HCT116 (cell line): ENCODE measurements around the gene NTSR1. TPM values are rescaled to one million over a fixed set of nuclear protein-coding genes. Genes with fewer than 3 reads are reported as not detected.

Experiments used
- ATAC-seq: fragments of 200-7000 bp; cut with Tn5 transposase; 2 replicates; pipeline ENCODE4 v1.9.1; 2020; ENCODE audit warnings: mild to moderate bottlenecking, moderate library complexity
- BruUV-seq: library from RNA; stranded (reverse); fragments of 400-500 nt; replicated peaks from 2 replicates; lab custom pipeline; 2021; lab: Mats Ljungman, UMichigan
- CTCF ChIA-PET: fragments of 300-600 bp; sonication (Branson Sonifier 250); formaldehyde crosslinking; loops from one replicate; lab custom pipeline; 2021; ENCODE audit warnings: antibody characterized with exemption; lab: Charles Lee
- POLR2A ChIA-PET: fragments of 300-600, 350-600 bp; sonication (Branson Sonifier 250); formaldehyde crosslinking; loops from one replicate; lab custom pipeline; 2021; ENCODE audit warnings: antibody characterized with exemption; lab: Charles Lee
- RAD21 ChIA-PET, 2 experiments: fragments of 300-600 bp; sonication (Branson Sonifier 250); formaldehyde crosslinking; loops; one replicate each; lab custom pipeline; 2023; ENCODE audit warnings: low total read pairs in 2 of 2; ENCODE audit not compliant: uncharacterized antibody in 2 of 2, unreplicated experiment in 2 of 2, low non-redundant PET in 1 of 2; lab: Charles Lee
- DNase-seq: peaks from one replicate; pipeline ENCODE4 v3.0.0-alpha.2; 2010; ENCODE audit warnings: low read depth, low spot score
- H2AFZ ChIP-seq: fragments of 200-600 bp; shearing (Covaris generic), sonication (generic); 2 replicates; pipeline ENCODE4 v1.6.1; 2017; ENCODE audit warnings: low read depth, mixed run types, mixed read lengths, antibody characterized with exemption, low read length; ENCODE audit not compliant: poor library complexity, severe bottlenecking
- H3K27ac ChIP-seq: 2 replicates; pipeline ENCODE4 v1.5.1; 2012; ENCODE audit warnings: low read depth, low read length
- H3K27me3 ChIP-seq: fragments of 200-600 bp; sonication (generic); 2 replicates; pipeline ENCODE4 v1.6.1; 2016; ENCODE audit warnings: mixed run types, low read length, mixed read lengths; ENCODE audit not compliant: insufficient read depth
- H3K36me3 ChIP-seq, 2 experiments: fragments of 200-500 bp in 1 of 2; fragments of 200-600 bp in 1 of 2; sonication (Bioruptor generic) in 1 of 2; sonication (generic) in 1 of 2; 2 replicates each; pipeline versions ENCODE4 v1.5.1 to v1.6.1; 2014 to 2016; ENCODE audit warnings: low read length in 2 of 2, inconsistent platforms in 1 of 2, mixed read lengths in 1 of 2, mixed run types in 1 of 2; ENCODE audit not compliant: insufficient read depth in 2 of 2, control insufficient read depth in 1 of 2
- H3K4me1 ChIP-seq, 2 experiments: fragments of 200-600 bp in 1 of 2; sonication (generic) in 1 of 2; 2 replicates each; pipeline versions ENCODE4 v1.5.1 to v1.6.1; 2012 to 2017; ENCODE audit warnings: low read length in 2 of 2, inconsistent platforms in 1 of 2, mild to moderate bottlenecking in 1 of 2, mixed read lengths in 1 of 2, mixed run types in 1 of 2, moderate library complexity in 1 of 2; ENCODE audit not compliant: insufficient read depth in 2 of 2, control insufficient read depth in 1 of 2
- H3K4me2 ChIP-seq: fragments of 200-600 bp; sonication (generic); 2 replicates; pipeline ENCODE4 v1.6.1; 2017; ENCODE audit warnings: mixed run types, low read length, mixed read lengths
- H3K4me3 ChIP-seq, 2 experiments: fragments of 200-600 bp in 1 of 2; sonication (generic) in 1 of 2; replicated peaks in 1 of 2; 2 replicates each; pipeline ENCODE4 v1.5.1; 2011 to 2016; ENCODE audit warnings: low read length in 2 of 2, control low read depth in 1 of 2, low read depth in 1 of 2, mild to moderate bottlenecking in 1 of 2, mixed read lengths in 1 of 2, mixed run types in 1 of 2
- H3K79me2 ChIP-seq: fragments of 200-600 bp; sonication (generic); 2 replicates; pipeline ENCODE4 v1.6.1; 2017; ENCODE audit warnings: mild to moderate bottlenecking, mixed run types, low read length, moderate library complexity, mixed read lengths; ENCODE audit not compliant: insufficient read depth
- H3K9ac ChIP-seq: fragments of 200-600 bp; sonication (generic); 2 replicates; pipeline ENCODE4 v1.6.1; 2016; ENCODE audit warnings: low read length, mixed read lengths
- H3K9me2 ChIP-seq: fragments of 200-600 bp; sonication (generic), shearing (Covaris generic); 2 replicates; pipeline ENCODE4 v1.6.1; 2017; ENCODE audit warnings: mixed run types, mild to moderate bottlenecking, moderate library complexity; ENCODE audit not compliant: insufficient read depth
- H3K9me3 ChIP-seq, 2 experiments: fragments of 200-500 bp in 1 of 2; fragments of 200-600 bp in 1 of 2; sonication (Bioruptor generic) in 1 of 2; sonication (generic) in 1 of 2; 2 replicates each; pipeline ENCODE4 v1.6.1; 2014 to 2017; ENCODE audit warnings: low read length in 2 of 2, mixed read lengths in 2 of 2, inconsistent platforms in 1 of 2, low read depth in 1 of 2, mild to moderate bottlenecking in 1 of 2, mixed run types in 1 of 2, moderate library complexity in 1 of 2; ENCODE audit not compliant: control insufficient read depth in 1 of 2, insufficient read depth in 1 of 2
- H4K20me1 ChIP-seq: fragments of 200-600 bp; sonication (generic), shearing (Covaris generic); 2 replicates; pipeline ENCODE4 v1.6.1; 2017; ENCODE audit warnings: mixed run types, mild to moderate bottlenecking, moderate library complexity; ENCODE audit not compliant: insufficient read depth
- ATF3 ChIP-seq: IDR thresholded peaks from 2 replicates; pipeline ENCODE4 v1.6.1; 2012
- ELF1 ChIP-seq: IDR thresholded peaks from 2 replicates; pipeline ENCODE4 v1.6.1; 2012; ENCODE audit warnings: low read depth, borderline replicate concordance
- EZH2phosphoT487 ChIP-seq: fragments of 200-600 bp; IDR thresholded peaks from 2 replicates; pipeline ENCODE4 v1.6.1; 2018; ENCODE audit warnings: antibody characterized with exemption, borderline replicate concordance
- REST ChIP-seq: IDR thresholded peaks from 2 replicates; pipeline ENCODE4 v1.6.1; 2012; ENCODE audit warnings: low read depth
- SP1 ChIP-seq: IDR thresholded peaks from 2 replicates; pipeline ENCODE4 v1.6.1; 2012; ENCODE audit warnings: low read depth
- TCF7L2 ChIP-seq: IDR thresholded peaks from 2 replicates; pipeline ENCODE4 v1.7.0; 2011; ENCODE audit warnings: borderline replicate concordance, inconsistent platforms; ENCODE audit not compliant: insufficient read depth, insufficient read length; ENCODE audit errors: extremely low read depth
- YY1 ChIP-seq: IDR thresholded peaks from 2 replicates; pipeline ENCODE4 v1.6.1; 2011; ENCODE audit warnings: low read length, low read depth, moderate library complexity, mild to moderate bottlenecking; ENCODE audit not compliant: insufficient replicate concordance; ENCODE audit errors: extremely low read depth
- ZBTB33 ChIP-seq: IDR thresholded peaks from 2 replicates; pipeline ENCODE4 v1.6.1; 2011; ENCODE audit warnings: mild to moderate bottlenecking, low read length, moderate library complexity; ENCODE audit not compliant: insufficient replicate concordance; ENCODE audit errors: extremely low read depth
- ZNF274 ChIP-seq: fragments of 200-500 bp; sonication (Bioruptor generic); IDR thresholded peaks from 2 replicates; pipeline ENCODE4 v1.6.1; 2014; ENCODE audit warnings: mild to moderate bottlenecking, low read depth, low read length, inconsistent platforms
- intact Hi-C: fragments of 100-400 bp; cut with micrococcal nuclease; formaldehyde crosslinking; loops from 2 replicates; pipeline ENCODE4 v1.10.0; 2022
- total RNA-seq: library from RNA; stranded (reverse); gene quantifications from one replicate; pipeline ENCODE4 v1.2.1, GENCODE V29; 2021; ENCODE audit not compliant: unreplicated experiment

NTSR1 gene
- total RNA-seq, 1 experiment from 2014 or later = 187 TPM

GRCh38 chr20:62685781-62686555 lies 22.7 kb upstream of the NTSR1 start:
- Histone ChIP-seq H3K27ac (no peak overlapping the region), H3K27me3 (no peaks in the 10 kb centered on the region), H3K4me2 (no peak overlapping the region), H3K79me2 (no peaks in the 10 kb centered on the region), H3K4me1 (peaks cover 6 to 24% of the 10 kb centered on the region in 2 experiments), H3K9me3 (no peaks in the 10 kb centered on the region), H3K9ac (no peak overlapping the region), H2AFZ (no peak overlapping the region), H4K20me1 (no peaks in the 10 kb centered on the region), H3K4me3 (no peak overlapping the region), H3K36me3 (no peaks in the 10 kb centered on the region), H3K9me2 (no peaks in the 10 kb centered on the region)
- BruUV-seq = no TSS peak
- DNase-seq (no peak), ATAC-seq (no peak)
- CTCF ChIA-PET = interaction anchor here (1.4 kb wide), 1 partner anchor 18 kb away, joined by 3 read pairs; no protein-coding TSS in a partner anchor
- RAD21 ChIA-PET = no interaction called here
- POLR2A ChIA-PET = no interaction called here
- TF ChIP-seq ATF3 = no peak
- intact Hi-C loops = no loop called here

- Histone ChIP-seq H3K27ac (no peak overlapping the region), H3K4me3 (no peak overlapping the region), H3K9me2 (no peaks in the 10 kb centered on the region), H2AFZ (no peak overlapping the region), H3K79me2 (no peaks in the 10 kb centered on the region), H3K9ac (no peak overlapping the region), H3K36me3 (no peaks in the 10 kb centered on the region), H3K9me3 (no peaks in the 10 kb centered on the region), H3K4me1 (peaks cover 6 to 24% of the 10 kb centered on the region in 2 experiments), H4K20me1 (no peaks in the 10 kb centered on the region), H3K27me3 (no peaks in the 10 kb centered on the region), H3K4me2 (0 out of 2 replicates have a peak overlapping the region, but pooled peaks have one; percentile 9)
- ATAC-seq (peak; percentile 58), DNase-seq (no peak)
- CTCF ChIA-PET = no interaction called here
- intact Hi-C loops = no loop called here
- POLR2A ChIA-PET = no interaction called here
- RAD21 ChIA-PET = interaction anchor here in 1 of 2 experiments (0.6 kb wide), 1 partner anchor 64 kb away, joined by 4 read pairs; no protein-coding TSS in a partner anchor
- BruUV-seq = no TSS peak
- TF ChIP-seq TCF7L2 = no peak
- no peak for TF ChIP-seq EZH2phosphoT487
- TF ChIP-seq YY1 = no peak
- no peak for TF ChIP-seq ZBTB33
- TF ChIP-seq REST = no peak
- no peak for TF ChIP-seq SP1
- TF ChIP-seq ZNF274 = no peak
- no peak for TF ChIP-seq ELF1
Measured at GRCh38 chr20:62686869-62687830, 21.5 kb upstream of the NTSR1 start.
